NCI-H2107 treated with DMSO at 0.1 percent for 48 hours (cell line): ENCODE results near the gene PIGR.

Experiments
- DNase-seq: peaks from one replicate; lab custom pipeline; 2025; ENCODE audit not compliant: unreplicated experiment; lab: John Stamatoyannopoulos, UW

The PIGR gene

GRCh38 chr1:206960676-206961386 lies 14.6 kb upstream of the PIGR start:
- no peak for DNase-seq

- no peak for DNase-seq
Observed at GRCh38 chr1:206958144-206958543, 11.9 kb upstream of the PIGR start.

GRCh38 chr1:206957639-206958038 lies 11.4 kb upstream of the PIGR start:
- no peak for DNase-seq

- no peak for DNase-seq
Observed at GRCh38 chr1:206955476-206956451, 9.5 kb upstream of the PIGR start.

GRCh38 chr1:206954459-206955342 lies 8.4 kb upstream of the PIGR start:
- no peak for DNase-seq

- no peak for DNase-seq
Observed at GRCh38 chr1:206953626-206954025, 7.4 kb upstream of the PIGR start.

- DNase-seq = no peak
Observed at GRCh38 chr1:206953126-206953525, 6.9 kb upstream of the PIGR start.

GRCh38 chr1:206952171-206952570 lies 5.9 kb upstream of the PIGR start:
- no peak for DNase-seq

- no peak for DNase-seq
Observed at GRCh38 chr1:206951318-206952100, 5.2 kb upstream of the PIGR start.

GRCh38 chr1:206949641-206950040 lies 3.4 kb upstream of the PIGR start:
- no peak for DNase-seq

- no peak for DNase-seq
Observed at GRCh38 chr1:206949208-206949607, 2.9 kb upstream of the PIGR start.

- DNase-seq = no peak
Observed at GRCh38 chr1:206947255-206947654, 989 bp upstream of the PIGR start.

GRCh38 chr1:206945779-206946178 lies 487 bp downstream of the PIGR start:
- DNase-seq = no peak

GRCh38 chr1:206944703-206945102 lies 1.6 kb downstream of the PIGR start:
- no peak for DNase-seq

- DNase-seq = no peak
Observed at GRCh38 chr1:206941766-206942418, 4.4 kb downstream of the PIGR start.

GRCh38 chr1:206940588-206940936 lies 5.7 kb downstream of the PIGR start:
- no peak for DNase-seq

GRCh38 chr1:206939841-206940587 lies 6.3 kb downstream of the PIGR start:
- no peak for DNase-seq

GRCh38 chr1:206939131-206939530 lies 7.1 kb downstream of the PIGR start:
- DNase-seq = no peak

- no peak for DNase-seq
Observed at GRCh38 chr1:206937425-206937824, 8.8 kb downstream of the PIGR start.
